HEK293 (cell line): Measurements from ENCODE around the gene B4GALT6.
A peak's percentile ranks its signal among the peaks of the same experiment; 100 is the strongest.

Experiments
- CTCF ChIA-PET: fragments of 350-600 bp; formaldehyde crosslinking; extraction: SDS; loops from one replicate; lab custom pipeline; 2021; ENCODE audit warnings: antibody characterized with exemption; lab: Yijun Ruan, JAX
- POLR2A ChIA-PET: fragments of 300-600 bp; formaldehyde crosslinking; extraction: SDS; loops from one replicate; lab custom pipeline; 2020; ENCODE audit warnings: antibody characterized with exemption, inconsistent platforms; lab: Yijun Ruan, JAX
- H3K27ac ChIP-seq: fragments of 200-500 bp; sonication (Bioruptor generic); 2 replicates; pipeline ENCODE4 v1.5.1; 2014; ENCODE audit warnings: low read depth, low read length, control low read depth, inconsistent platforms; ENCODE audit errors: extremely low read depth
- H3K36me3 ChIP-seq, 2 experiments: fragments of 200-500 bp in 1 of 2; sonication (Bioruptor generic) in 1 of 2; 1 replicate in 1 of 2; 2 replicates in 1 of 2; pipeline ENCODE4 v1.5.1; 2014 to 2017; ENCODE audit warnings: inconsistent platforms in 2 of 2, low read length in 2 of 2; ENCODE audit not compliant: control insufficient read depth in 2 of 2, insufficient read depth in 1 of 2
- H3K4me1 ChIP-seq: fragments of 200-500 bp; sonication (Bioruptor generic); 2 replicates; pipeline ENCODE4 v1.5.1; 2014; ENCODE audit warnings: mild to moderate bottlenecking, low read length, inconsistent platforms; ENCODE audit not compliant: control insufficient read depth, insufficient read depth
- H3K4me3 ChIP-seq: 2 replicates; pipeline ENCODE4 v1.5.1; 2011; ENCODE audit warnings: low read depth, mild to moderate bottlenecking, control low read depth, low read length, moderate library complexity
- H3K9me3 ChIP-seq: fragments of 200-500 bp; sonication (Bioruptor generic); 2 replicates; pipeline ENCODE4 v1.5.1; 2014; ENCODE audit warnings: low read depth, low read length, inconsistent platforms; ENCODE audit not compliant: control insufficient read depth, insufficient read depth
- CTCF ChIP-seq: fragments of 450-650 bp; formaldehyde crosslinking; IDR thresholded peaks from 2 replicates; pipeline ENCODE4 v1.5.1; 2016; ENCODE audit warnings: missing biosample characterization, missing genetic modification characterization
- TRIM28 ChIP-seq: IDR thresholded peaks from 2 replicates; pipeline ENCODE4 v1.6.1; 2011; ENCODE audit warnings: low read length, control low read depth, borderline replicate concordance
- ZIC2 ChIP-seq: fragments of 450-650 bp; formaldehyde crosslinking; IDR thresholded peaks from 2 replicates; pipeline ENCODE4 v1.5.1; 2016; ENCODE audit warnings: missing biosample characterization, missing genetic modification characterization
- ZNF19 ChIP-seq: fragments of 450-650 bp; formaldehyde crosslinking; IDR thresholded peaks from 2 replicates; pipeline ENCODE4; 2016; ENCODE audit warnings: missing biosample characterization, missing genetic modification characterization, low read depth
- ZNF335 ChIP-seq: fragments of 450-650 bp; formaldehyde crosslinking; conservative IDR thresholded peaks from 2 replicates; pipeline ENCODE4 v1.5.1; 2016; ENCODE audit warnings: missing biosample characterization, missing genetic modification characterization
- ZNF341 ChIP-seq: fragments of 450-650 bp; formaldehyde crosslinking; IDR thresholded peaks from 2 replicates; pipeline ENCODE4; 2016; ENCODE audit warnings: low read depth, missing biosample characterization, missing genetic modification characterization
- ZNF830 ChIP-seq: fragments of 450-650 bp; IDR thresholded peaks from 2 replicates; pipeline ENCODE4 v1.5.0; 2018; ENCODE audit warnings: missing biosample characterization, missing genetic modification characterization, low read depth, mild to moderate bottlenecking, moderate library complexity
- TF ChIP-seq, protein P1 (sequence below): fragments of 450-650 bp; formaldehyde crosslinking; IDR thresholded peaks from 2 replicates; pipeline ENCODE4 v1.5.1; 2016; ENCODE audit warnings: missing biosample characterization, missing genetic modification characterization, borderline replicate concordance
- TF ChIP-seq, protein P2 (sequence below): fragments of 450-650 bp; formaldehyde crosslinking; IDR thresholded peaks from 2 replicates; pipeline ENCODE4 v1.5.1; 2017; ENCODE audit warnings: missing biosample characterization, missing genetic modification characterization
- TF ChIP-seq, protein P3 (sequence below): fragments of 450-650 bp; formaldehyde crosslinking; IDR thresholded peaks from 2 replicates; pipeline ENCODE4 v1.5.1; 2016; ENCODE audit warnings: missing biosample characterization, missing genetic modification characterization, low read depth

Gene B4GALT6

GRCh38 chr18:31611511-31611910, 72.9 kb downstream of the B4GALT6 start:
- POLR2A ChIA-PET: no interaction called here
- Histone ChIP-seq H3K4me3 (no peak overlapping the region), H3K9me3 (no peaks in the 10 kb centered on the region), H3K4me1 (no peaks in the 10 kb centered on the region)
- TF ChIP-seq, protein P1, sequence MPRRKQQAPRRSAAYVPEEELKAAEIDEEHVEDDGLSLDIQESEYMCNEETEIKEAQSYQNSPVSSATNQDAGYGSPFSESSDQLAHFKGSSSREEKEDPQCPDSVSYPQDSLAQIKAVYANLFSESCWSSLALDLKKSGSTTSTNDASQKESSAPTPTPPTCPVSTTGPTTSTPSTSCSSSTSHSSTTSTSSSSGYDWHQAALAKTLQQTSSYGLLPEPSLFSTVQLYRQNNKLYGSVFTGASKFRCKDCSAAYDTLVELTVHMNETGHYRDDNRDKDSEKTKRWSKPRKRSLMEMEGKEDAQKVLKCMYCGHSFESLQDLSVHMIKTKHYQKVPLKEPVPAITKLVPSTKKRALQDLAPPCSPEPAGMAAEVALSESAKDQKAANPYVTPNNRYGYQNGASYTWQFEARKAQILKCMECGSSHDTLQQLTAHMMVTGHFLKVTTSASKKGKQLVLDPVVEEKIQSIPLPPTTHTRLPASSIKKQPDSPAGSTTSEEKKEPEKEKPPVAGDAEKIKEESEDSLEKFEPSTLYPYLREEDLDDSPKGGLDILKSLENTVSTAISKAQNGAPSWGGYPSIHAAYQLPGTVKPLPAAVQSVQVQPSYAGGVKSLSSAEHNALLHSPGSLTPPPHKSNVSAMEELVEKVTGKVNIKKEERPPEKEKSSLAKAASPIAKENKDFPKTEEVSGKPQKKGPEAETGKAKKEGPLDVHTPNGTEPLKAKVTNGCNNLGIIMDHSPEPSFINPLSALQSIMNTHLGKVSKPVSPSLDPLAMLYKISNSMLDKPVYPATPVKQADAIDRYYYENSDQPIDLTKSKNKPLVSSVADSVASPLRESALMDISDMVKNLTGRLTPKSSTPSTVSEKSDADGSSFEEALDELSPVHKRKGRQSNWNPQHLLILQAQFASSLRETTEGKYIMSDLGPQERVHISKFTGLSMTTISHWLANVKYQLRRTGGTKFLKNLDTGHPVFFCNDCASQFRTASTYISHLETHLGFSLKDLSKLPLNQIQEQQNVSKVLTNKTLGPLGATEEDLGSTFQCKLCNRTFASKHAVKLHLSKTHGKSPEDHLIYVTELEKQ (tag by site-specific recombination): no peak
- TF ChIP-seq ZNF19: no peak
- TF ChIP-seq ZNF830: no peak
- TF ChIP-seq, protein P2, sequence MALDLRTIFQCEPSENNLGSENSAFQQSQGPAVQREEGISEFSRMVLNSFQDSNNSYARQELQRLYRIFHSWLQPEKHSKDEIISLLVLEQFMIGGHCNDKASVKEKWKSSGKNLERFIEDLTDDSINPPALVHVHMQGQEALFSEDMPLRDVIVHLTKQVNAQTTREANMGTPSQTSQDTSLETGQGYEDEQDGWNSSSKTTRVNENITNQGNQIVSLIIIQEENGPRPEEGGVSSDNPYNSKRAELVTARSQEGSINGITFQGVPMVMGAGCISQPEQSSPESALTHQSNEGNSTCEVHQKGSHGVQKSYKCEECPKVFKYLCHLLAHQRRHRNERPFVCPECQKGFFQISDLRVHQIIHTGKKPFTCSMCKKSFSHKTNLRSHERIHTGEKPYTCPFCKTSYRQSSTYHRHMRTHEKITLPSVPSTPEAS: no peak
- TF ChIP-seq, all 188 proteins: peak for 0
- no peaks in the 10 kb centered on the region for H3K36me3 ChIP-seq
- CTCF ChIA-PET: interaction anchor here (0.6 to 2.6 kb wide), 12 partner anchors 10 to 642 kb away, joined by 3 to 13 read pairs (median 4); no protein-coding TSS in a partner anchor
- H3K27ac ChIP-seq: no peak overlapping the region

GRCh38 chr18:31610286-31611205, 73.8 kb downstream of the B4GALT6 start:
- no peaks in the 10 kb centered on the region for H3K9me3 ChIP-seq
- ChIA-PET CTCF (interaction anchor here (0.5 to 2.6 kb wide), 19 partner anchors 9 to 642 kb away, joined by 3 to 13 read pairs (median 3); no protein-coding TSS in a partner anchor), POLR2A (interaction anchor here (1.1 kb wide), 1 partner anchor 34 kb away, joined by 3 read pairs; no protein-coding TSS in a partner anchor)
- TF ChIP-seq CTCF (tag by site-specific recombination) (no peak; the same call in 1 of the 2 replicates), ZNF341 (tag by site-specific recombination) (peak; percentile 72), ZNF335 (tag by site-specific recombination) (peak; percentile 22; the same call in 1 of the 2 replicates), ZIC2 (tag by site-specific recombination) (peak; percentile 48; the same call in 1 of the 2 replicates), TRIM28 (peak; percentile 80; the same call in 1 of the 2 replicates)
- TF ChIP-seq, protein P3, sequence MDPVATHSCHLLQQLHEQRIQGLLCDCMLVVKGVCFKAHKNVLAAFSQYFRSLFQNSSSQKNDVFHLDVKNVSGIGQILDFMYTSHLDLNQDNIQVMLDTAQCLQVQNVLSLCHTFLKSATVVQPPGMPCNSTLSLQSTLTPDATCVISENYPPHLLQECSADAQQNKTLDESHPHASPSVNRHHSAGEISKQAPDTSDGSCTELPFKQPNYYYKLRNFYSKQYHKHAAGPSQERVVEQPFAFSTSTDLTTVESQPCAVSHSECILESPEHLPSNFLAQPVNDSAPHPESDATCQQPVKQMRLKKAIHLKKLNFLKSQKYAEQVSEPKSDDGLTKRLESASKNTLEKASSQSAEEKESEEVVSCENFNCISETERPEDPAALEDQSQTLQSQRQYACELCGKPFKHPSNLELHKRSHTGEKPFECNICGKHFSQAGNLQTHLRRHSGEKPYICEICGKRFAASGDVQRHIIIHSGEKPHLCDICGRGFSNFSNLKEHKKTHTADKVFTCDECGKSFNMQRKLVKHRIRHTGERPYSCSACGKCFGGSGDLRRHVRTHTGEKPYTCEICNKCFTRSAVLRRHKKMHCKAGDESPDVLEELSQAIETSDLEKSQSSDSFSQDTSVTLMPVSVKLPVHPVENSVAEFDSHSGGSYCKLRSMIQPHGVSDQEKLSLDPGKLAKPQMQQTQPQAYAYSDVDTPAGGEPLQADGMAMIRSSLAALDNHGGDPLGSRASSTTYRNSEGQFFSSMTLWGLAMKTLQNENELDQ: no peak
- H3K27ac ChIP-seq: no peak overlapping the region
- H3K4me3 ChIP-seq: no peak overlapping the region
- no peaks in the 10 kb centered on the region for H3K4me1 ChIP-seq
- no peaks in the 10 kb centered on the region for H3K36me3 ChIP-seq
